Motor neuron (in vitro differentiated cells): ENCODE results near the gene CRB2. TPM values are rescaled to one million over a fixed set of nuclear protein-coding genes. Genes with fewer than 3 reads are reported as not detected.

Experiments used
- ATAC-seq, 8 experiments: fragments of 200-7000 bp; cut with Tn5 transposase; replicated peaks in 6 of 8; 2 replicates each; pipeline ENCODE4 v1.8.0; 2021; ENCODE audit warnings: mild to moderate bottlenecking in 8 of 8, moderate library complexity in 8 of 8
- H3K27ac ChIP-seq, 2 donors: fragments of 250-450 bp; sonication (Bioruptor Pico); 2 replicates each; pipeline ENCODE4 v1.9.0; 2021; ENCODE audit warnings: antibody characterized with exemption in 2 of 2, mild to moderate bottlenecking in 2 of 2, moderate library complexity in 1 of 2
- H3K4me1 ChIP-seq, 2 donors: fragments of 250-450 bp; sonication (Bioruptor Pico); replicated peaks in 1 of 2; 2 replicates each; pipeline ENCODE4 v1.6.1; 2021; ENCODE audit warnings: antibody characterized with exemption in 2 of 2, mild to moderate bottlenecking in 2 of 2, moderate library complexity in 1 of 2
- H3K4me3 ChIP-seq, 5 donors: fragments of 250-450 bp; sonication (Bioruptor Pico); 2 replicates each; pipeline ENCODE4 v1.9.0; 2021; ENCODE audit warnings: antibody characterized with exemption in 5 of 5, mild to moderate bottlenecking in 5 of 5, moderate library complexity in 4 of 5
- WGBS, 10 experiments: fragments of 450-650 bp; shearing (Covaris generic); methylation state at CpG; one replicate each; pipeline ENCODE4 v1.0.0; 2022; 5-methylcytosine and 5-hydroxymethylcytosine counted together
- in situ Hi-C, 9 experiments: fragments of 400-800 bp; cut with MboI; loops; one replicate each; pipeline ENCODE4 v1.15.0; 2021; ENCODE audit warnings: low sequenced_read_pairs in 9 of 9, low pct_unique_long_range_greater_than_20kb in 2 of 9; ENCODE audit not compliant: unreplicated experiment in 9 of 9
- total RNA-seq, 8 experiments: library from RNA; unstranded; fragments of 300-600 nt; gene quantifications; 2 replicates each; pipeline versions ENCODE4 v1.2.3 to v1.2.4, GENCODE V29; 2022

The CRB2 gene
- total RNA-seq, 8 experiments from 2014 or later = 0.20 to 56.9 (median 11.9) TPM

DNA sequence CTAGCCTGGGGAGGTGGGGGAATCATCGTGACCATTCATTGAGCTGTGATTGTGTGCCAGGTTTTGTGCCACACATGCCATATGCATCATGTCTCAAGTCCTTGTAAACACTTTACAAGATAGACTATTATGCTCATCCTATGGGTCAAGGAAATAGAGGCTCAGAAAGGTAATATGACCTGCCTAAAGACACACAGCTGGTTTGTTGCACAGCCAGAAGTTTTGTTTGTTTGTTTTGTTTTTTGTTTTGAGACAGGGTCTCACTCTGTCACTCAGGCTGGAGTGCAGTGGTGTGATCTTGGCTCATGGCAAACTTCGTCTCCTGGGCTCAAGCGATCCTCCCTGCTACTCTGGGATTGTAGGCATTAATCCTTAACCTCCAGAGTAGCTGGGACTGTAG, 21.4 kb upstream of the CRB2 start:
- peaks cover 19 to 21% of the 10 kb centered on the region in 2 donors for H3K4me1 ChIP-seq
- WGBS, 10 experiments = 80 to 100% (median 100%) methylated on average over 1 to 2 of the region's 3 CpGs; no CpG with 5 or more reads in 4 of the 10 experiments
- ATAC-seq = no peak
- no peak overlapping the region for H3K27ac ChIP-seq
- no peak overlapping the region for H3K4me3 ChIP-seq
- in situ Hi-C loops = loop anchor here in 3 of 9 experiments (25.0 kb wide), 3 partner anchors 97 to 872 kb away; no protein-coding TSS in a partner anchor

DNA sequence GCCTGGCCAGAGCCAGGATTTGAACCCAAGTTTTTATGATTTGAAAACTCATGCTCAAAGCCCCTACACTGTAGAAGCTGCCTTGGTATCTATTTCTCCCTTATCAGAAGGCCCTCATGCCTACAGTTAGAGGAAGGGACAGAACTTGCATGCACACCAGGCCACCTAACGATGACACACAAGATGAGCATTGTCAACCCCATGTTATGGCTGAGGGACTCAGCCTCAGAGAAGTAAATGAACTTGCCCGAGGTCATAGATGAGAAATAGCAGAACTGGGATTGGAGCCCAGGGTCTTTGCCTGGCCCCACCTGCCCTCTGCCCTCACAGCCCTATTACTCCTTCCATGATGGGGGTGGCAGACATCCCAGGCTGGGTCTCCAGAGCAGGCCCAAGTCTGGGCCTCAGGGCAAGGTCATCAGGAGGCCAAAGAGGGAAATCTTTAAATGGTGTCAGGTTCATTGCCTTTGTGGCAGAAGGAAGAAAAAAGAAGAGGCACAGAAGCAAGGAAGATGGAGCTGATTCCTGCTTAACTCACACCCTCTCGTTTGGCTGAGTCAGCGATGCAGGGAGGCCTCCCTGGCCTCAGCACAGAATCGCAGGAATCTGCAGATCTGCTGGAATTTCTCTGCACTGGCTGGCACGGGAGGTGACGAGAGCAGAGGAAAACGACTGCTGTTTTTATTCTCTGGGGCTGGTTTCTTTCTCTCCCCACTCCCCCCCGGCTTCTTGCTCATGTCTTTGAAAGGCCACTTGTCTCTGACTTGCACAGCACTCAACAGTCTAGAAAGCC, 20.6 kb upstream of the CRB2 start:
- ATAC-seq = peak; percentile 73 to 97 (median 94)
- in situ Hi-C loops = loop anchor here in 3 of 9 experiments (25.0 kb wide), 3 partner anchors 98 to 873 kb away; no protein-coding TSS in a partner anchor
- H3K4me3 ChIP-seq = no peak overlapping the region

DNA sequence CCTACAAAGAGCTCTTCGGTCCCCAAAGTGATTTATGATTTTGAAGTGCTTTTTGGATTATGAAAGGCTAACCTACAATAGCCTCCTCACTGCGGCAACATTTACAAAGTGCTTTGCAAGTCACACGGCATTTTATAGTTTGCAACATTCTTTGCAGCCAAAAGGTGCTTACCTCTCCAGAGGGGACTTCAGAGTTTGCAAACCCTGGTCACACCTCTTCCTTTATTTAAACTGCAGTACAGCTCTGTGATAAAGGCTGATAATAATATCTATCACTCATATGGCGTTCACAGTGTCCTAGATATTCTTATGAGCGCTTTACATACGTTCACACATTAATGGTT, 20.0 kb upstream of the CRB2 start:
- 0 to 86% (median 44%) methylated on average over 1 to 6 of the region's 6 CpGs for WGBS, 10 experiments
- Histone ChIP-seq H3K27ac (peak overlapping the region in 1 of 2 donors; percentile 74), H3K4me1 (peaks cover 19 to 28% of the 10 kb centered on the region in 2 donors), H3K4me3 (no peak overlapping the region)
- in situ Hi-C loops = loop anchor here in 3 of 9 experiments (25.0 kb wide), 3 partner anchors 99 to 874 kb away; no protein-coding TSS in a partner anchor
- ATAC-seq = no peak

More for the DNA sequence above, 20.6 kb upstream of the CRB2 start:
- WGBS, 10 experiments = 0 to 43% (median 7%) methylated on average over 1 to 7 of the region's 9 CpGs; no CpG with 5 or more reads in 1 of the 10 experiments
- Histone ChIP-seq H3K4me1 (peaks cover 19 to 24% of the 10 kb centered on the region in 2 donors), H3K27ac (peak overlapping the region; percentile 47 to 74)

DNA sequence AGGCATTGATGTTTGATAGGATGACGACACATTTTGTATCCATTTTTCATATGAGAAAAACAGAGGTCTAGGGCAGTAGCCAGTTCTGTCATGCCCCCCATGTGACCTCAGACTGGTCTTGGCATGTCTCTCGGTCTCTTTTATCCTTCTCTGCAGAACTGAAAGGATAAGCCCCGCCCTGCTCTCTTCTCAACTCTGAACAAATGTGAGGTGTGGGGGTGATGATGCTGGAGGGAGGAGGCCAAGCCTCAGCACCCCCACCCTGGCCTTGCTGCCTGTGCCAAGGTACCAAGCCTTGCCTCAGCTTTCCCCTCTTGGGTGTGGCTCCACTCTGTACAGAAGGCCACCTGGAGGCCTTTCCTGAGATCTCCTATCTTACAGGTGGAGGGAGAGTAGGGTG, 19.5 kb upstream of the CRB2 start:
- peaks cover 19 to 28% of the 10 kb centered on the region in 2 donors for H3K4me1 ChIP-seq
- 10 to 92% (median 44%) methylated on average over 1 to 2 of the region's 3 CpGs; no CpG with 5 or more reads in 6 of the 10 experiments for WGBS, 10 experiments
- H3K4me3 ChIP-seq = no peak overlapping the region
- in situ Hi-C loops = loop anchor here in 3 of 9 experiments (25.0 kb wide), 3 partner anchors 99 to 874 kb away; no protein-coding TSS in a partner anchor
- H3K27ac ChIP-seq = no peak overlapping the region
- no peak for ATAC-seq

DNA sequence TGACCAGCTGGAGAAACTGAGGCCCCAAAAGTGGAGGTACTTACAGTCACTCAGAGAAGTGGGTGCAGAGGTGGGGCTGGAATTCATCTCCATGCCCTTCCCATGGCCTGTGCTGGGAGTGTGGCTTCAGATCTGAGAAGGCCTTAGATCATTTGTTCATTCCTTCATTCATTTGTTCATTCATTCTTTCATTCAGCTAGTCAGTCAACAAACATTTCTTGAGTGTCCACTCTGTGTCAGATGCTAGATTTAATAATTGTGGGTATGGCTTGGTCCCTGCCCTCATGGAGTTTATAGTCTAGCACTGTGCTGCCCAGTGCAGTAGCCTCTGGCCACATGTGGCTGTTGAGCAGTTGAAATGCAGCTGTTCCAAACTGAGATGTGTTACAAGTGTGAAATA, 19.0 kb upstream of the CRB2 start:
- in situ Hi-C loops = loop anchor here in 3 of 9 experiments (25.0 kb wide), 3 partner anchors 100 to 875 kb away; no protein-coding TSS in a partner anchor
- no peak for ATAC-seq
- H3K4me1 ChIP-seq = peaks cover 19 to 28% of the 10 kb centered on the region in 2 donors
- no peak overlapping the region for H3K4me3 ChIP-seq
- H3K27ac ChIP-seq = no peak overlapping the region

DNA sequence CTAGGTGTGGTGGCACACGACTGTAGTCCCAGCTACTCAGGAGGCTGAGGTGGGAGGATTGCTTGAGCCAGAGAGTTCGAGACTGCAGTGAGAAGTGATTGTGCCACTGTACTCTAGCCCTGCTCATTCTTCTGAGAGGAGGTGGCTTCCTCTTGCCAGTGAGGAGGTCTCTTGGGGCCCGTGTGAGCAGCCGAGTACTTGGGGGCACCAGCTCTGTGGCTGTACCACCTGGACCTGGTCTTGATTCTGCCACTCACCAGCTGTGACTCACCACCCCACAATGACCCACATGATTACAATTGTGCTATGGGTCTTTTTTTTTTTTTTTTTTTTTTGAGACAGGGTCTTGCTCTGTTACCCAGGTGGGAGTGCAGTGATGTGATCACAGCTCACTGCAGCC, 18.0 kb upstream of the CRB2 start:
- H3K27ac ChIP-seq = no peak overlapping the region
- H3K4me3 ChIP-seq = no peak overlapping the region
- 82 to 90% (median 87%) methylated on average over 1 to 3 of the region's 4 CpGs; no CpG with 5 or more reads in 6 of the 10 experiments for WGBS, 10 experiments
- peaks cover 19 to 28% of the 10 kb centered on the region in 2 donors for H3K4me1 ChIP-seq
- ATAC-seq = no peak
- in situ Hi-C loops = loop anchor here in 3 of 9 experiments (25.0 kb wide), 3 partner anchors 101 to 876 kb away; no protein-coding TSS in a partner anchor

DNA sequence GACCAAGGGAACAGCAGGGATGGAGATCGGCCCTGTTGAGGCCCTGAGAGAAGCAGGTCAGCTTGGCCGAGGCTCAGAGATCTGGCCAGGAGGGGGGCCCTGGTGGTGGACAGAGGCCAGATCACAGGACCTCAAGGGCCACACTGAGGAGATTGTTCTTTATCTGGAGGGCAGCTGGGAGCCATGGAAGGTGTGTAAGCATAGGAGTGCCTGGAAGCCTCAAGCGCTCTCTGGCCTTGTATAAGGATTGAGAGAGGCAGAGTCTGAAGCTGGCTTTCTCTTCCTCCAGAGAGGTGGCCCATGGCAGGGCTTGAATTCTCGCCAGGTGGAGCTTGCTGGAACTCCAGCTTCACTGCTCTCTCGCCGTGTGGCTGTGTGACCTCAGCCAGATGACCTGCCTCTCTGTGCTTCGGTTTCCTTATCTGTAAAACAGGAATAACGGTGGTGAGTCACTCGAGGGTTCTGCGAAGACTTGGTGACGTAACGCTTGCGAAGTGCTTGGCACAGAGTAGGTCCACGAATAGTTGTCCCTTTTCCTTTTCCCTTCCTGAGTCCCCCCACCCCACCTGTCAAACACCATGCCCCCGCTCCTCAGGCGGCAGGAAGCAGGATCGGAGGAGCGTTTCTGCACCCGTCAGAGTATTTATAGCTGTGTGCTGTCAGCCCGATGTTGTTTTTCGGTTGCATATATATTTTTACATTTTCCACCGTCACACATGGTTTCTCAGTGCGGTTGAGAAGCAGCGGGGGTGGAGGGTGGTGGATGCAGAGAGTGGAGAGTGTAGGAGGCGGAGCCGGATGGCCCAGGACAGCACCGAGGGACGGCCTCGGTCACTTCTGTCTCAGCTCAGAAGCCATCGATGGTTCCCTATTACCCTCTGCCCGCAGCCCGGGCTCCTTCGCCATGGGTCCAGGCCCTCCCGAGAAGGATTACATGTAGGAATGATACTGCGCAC, 17.0 kb upstream of the CRB2 start:
- Histone ChIP-seq H3K4me3 (no peak overlapping the region), H3K27ac (no peak overlapping the region), H3K4me1 (peaks cover 19 to 28% of the 10 kb centered on the region in 2 donors)
- in situ Hi-C loops = loop anchor here in 3 of 9 experiments (25.0 kb wide), 3 partner anchors 102 to 877 kb away; no protein-coding TSS in a partner anchor
- ATAC-seq = no peak
- WGBS, 10 experiments = 40 to 100% (median 76%) methylated on average over 1 to 22 of the region's 35 CpGs; no CpG with 5 or more reads in 1 of the 10 experiments

DNA sequence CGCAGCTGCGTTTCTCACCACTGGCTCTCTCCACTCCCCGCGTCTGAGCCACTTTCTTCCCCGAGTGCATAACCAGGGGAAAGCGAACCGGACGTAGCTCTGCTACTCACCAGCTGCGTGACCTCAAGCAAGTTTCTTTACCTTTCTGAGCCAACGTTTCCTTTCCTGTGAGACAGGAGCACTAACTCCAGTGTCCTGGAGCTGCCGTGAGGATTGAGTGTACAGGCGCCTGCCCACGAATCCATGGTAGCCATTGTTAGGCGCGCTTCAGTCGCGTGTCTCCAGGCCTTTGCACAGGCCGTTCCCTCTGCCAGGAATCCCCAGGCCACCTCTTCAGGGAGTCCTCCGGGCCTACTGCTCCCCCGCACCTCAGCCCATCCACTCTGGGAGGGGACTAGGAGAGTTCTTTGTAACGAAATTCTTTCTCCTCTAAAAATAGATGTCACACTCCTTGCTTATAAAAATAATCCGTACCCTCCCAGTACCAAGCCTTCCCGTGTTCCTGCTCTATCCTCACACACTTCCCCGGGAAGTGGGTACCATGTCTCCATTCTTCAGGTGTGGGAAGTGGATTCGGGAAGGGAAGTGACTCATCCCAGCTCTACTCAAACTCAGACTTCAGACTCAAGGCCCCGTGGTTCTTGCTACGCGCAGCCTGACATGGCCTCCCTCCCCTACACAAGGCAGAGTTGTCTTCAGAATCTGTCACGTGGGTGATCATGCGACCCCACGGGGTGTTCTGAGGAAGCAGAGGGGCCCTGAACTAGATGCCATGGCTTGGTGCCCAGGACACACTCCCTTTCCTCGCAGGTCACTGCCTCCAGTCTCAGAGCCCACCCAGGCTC, 16.1 kb upstream of the CRB2 start:
- peaks cover 18 to 22% of the 10 kb centered on the region in 2 donors for H3K4me1 ChIP-seq
- H3K27ac ChIP-seq = no peak overlapping the region
- ATAC-seq = no peak
- in situ Hi-C loops = loop anchor here in 4 of 9 experiments (10.0 to 25.0 kb wide), 4 partner anchors 103 to 878 kb away; no protein-coding TSS in a partner anchor
- 14 to 86% (median 76%) methylated on average over 2 to 17 of the region's 32 CpGs; no CpG with 5 or more reads in 1 of the 10 experiments for WGBS, 10 experiments
- no peak overlapping the region for H3K4me3 ChIP-seq

DNA sequence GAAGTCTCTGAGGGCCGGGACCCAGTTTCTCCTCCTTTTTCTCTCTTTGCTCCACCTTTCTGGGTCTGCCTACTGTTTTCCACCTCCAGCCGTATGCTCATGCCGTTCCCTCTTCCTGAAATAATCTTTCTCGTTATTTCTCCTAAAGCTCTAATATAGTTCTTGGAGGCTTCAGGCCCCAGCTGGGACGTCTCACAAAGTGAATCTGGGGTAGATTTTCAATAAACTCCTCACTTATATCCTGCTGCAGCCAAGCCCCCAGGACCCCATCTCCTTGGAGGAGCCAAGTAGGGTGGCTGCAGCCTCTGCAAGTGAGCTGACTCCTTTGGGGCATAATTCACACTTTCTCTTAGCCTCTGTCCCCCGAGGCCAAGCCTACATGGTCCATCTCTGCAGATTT, 14.2 kb upstream of the CRB2 start:
- in situ Hi-C loops = loop anchor here in 4 of 9 experiments (10.0 to 25.0 kb wide), 4 partner anchors 105 to 880 kb away; no protein-coding TSS in a partner anchor
- Histone ChIP-seq H3K27ac (no peak overlapping the region), H3K4me3 (no peak overlapping the region), H3K4me1 (peaks cover 0 to 9% of the 10 kb centered on the region in 2 donors)
- WGBS, 10 experiments = 35 to 100% (median 83%) methylated on average over 1 to 5 of the region's 6 CpGs; no CpG with 5 or more reads in 1 of the 10 experiments
- ATAC-seq = no peak

DNA sequence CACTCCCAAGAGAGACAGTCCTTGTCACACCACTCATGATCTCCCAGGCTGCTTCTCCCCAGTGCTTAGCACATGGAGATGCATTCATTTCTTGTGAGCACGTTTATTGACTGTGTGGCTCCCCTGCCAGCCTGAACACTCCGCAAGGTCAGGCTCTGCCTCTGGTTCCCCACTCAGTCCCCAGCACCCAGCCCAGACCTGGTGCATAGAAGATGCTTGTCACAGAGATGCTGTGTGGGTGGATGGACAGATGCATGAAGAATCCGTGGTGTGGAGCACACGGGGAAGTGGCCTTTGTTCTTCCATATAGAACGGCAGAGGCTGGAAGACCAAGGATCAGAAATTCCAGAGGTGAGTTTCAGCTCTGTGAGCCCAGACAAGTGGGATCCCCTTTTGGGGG, 13.8 kb upstream of the CRB2 start:
- H3K4me1 ChIP-seq = peaks cover 0 to 9% of the 10 kb centered on the region in 2 donors
- 55 to 100% (median 74%) methylated on average over 1 to 3 of the region's 5 CpGs; no CpG with 5 or more reads in 5 of the 10 experiments for WGBS, 10 experiments
- no peak overlapping the region for H3K4me3 ChIP-seq
- in situ Hi-C loops = loop anchor here in 4 of 9 experiments (10.0 to 25.0 kb wide), 4 partner anchors 105 to 880 kb away; no protein-coding TSS in a partner anchor
- H3K27ac ChIP-seq = no peak overlapping the region
- ATAC-seq = no peak

DNA sequence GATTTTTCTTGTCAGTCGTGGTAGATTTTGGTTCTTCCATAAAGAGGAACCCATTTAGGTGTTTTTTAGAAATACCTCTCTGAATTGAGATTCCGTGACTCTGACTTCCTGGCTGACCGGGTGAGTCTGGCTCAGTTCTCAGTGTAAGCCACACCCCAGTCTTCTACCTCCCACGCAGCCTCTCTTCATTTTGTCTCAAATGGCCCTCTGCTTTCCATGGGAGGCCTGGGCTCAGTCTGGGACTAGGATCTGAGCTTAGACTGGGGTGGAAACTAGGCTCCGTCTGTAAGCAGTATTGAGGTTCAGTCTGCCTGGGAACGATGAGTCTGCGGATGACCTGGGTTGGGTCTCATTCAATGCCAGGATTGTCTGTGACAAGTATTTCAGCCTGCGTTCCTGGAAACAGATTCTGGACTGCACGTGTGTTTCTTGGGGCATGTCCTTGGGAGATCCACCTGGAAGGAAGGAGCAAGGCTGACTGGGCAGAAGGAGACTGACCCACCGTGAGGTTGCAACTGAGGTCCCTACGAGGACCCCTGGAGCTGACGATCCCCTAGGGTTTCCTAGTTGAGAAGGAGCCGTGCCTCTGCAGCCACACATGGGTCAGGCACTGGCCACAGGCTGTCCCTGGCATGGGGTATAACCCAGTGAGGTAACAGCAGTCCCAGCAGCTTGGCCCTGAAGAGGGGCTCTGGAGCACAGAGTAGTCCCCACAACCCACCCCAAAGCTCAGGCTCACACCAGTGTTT, 12.4 kb upstream of the CRB2 start:
- Histone ChIP-seq H3K27ac (no peak overlapping the region), H3K4me1 (peaks cover 0 to 9% of the 10 kb centered on the region in 2 donors), H3K4me3 (no peak overlapping the region)
- peak in 3 of 8 experiments; percentile 36 to 81 (median 80) for ATAC-seq
- 0 to 91% (median 63%) methylated on average over 2 to 9 of the region's 13 CpGs; no CpG with 5 or more reads in 2 of the 10 experiments for WGBS, 10 experiments
- in situ Hi-C loops = loop anchor here in 4 of 9 experiments (10.0 to 25.0 kb wide), 4 partner anchors 106 to 881 kb away; no protein-coding TSS in a partner anchor
